GM19193 (cell line): ENCODE results near the gene CASP3.

Experiments
- POLR2A ChIP-seq: IDR thresholded peaks from 4 replicates; pipeline ENCODE4 v1.6.1; 2011; ENCODE audit not compliant: insufficient read depth, insufficient read length; ENCODE audit errors: extremely low read depth

CASP3 gene

GRCh38 chr4:184648313-184649025 lies 778 bp downstream of the CASP3 start:
- no peak for TF ChIP-seq POLR2A

GRCh38 chr4:184648054-184648312 lies 1.3 kb downstream of the CASP3 start:
- TF ChIP-seq POLR2A: no peak

- TF ChIP-seq POLR2A: no peak
Observed at GRCh38 chr4:184647266-184648053, 1.8 kb downstream of the CASP3 start.

GRCh38 chr4:184645904-184646610 lies 3.2 kb downstream of the CASP3 start:
- no peak for TF ChIP-seq POLR2A

GRCh38 chr4:184644553-184645307 lies 4.5 kb downstream of the CASP3 start:
- TF ChIP-seq POLR2A: no peak

- no peak for TF ChIP-seq POLR2A
Observed at GRCh38 chr4:184643731-184644130, 5.5 kb downstream of the CASP3 start.

GRCh38 chr4:184641451-184641850 lies 7.8 kb downstream of the CASP3 start:
- no peak for TF ChIP-seq POLR2A

- no peak for TF ChIP-seq POLR2A
Observed at GRCh38 chr4:184641022-184641421, 8.2 kb downstream of the CASP3 start.

GRCh38 chr4:184636897-184637296 lies 12.3 kb downstream of the CASP3 start:
- no peak for TF ChIP-seq POLR2A

GRCh38 chr4:184636144-184636543 lies 13.1 kb downstream of the CASP3 start:
- no peak for TF ChIP-seq POLR2A

- TF ChIP-seq POLR2A: no peak
Observed at GRCh38 chr4:184635381-184635780, 13.9 kb downstream of the CASP3 start.

- TF ChIP-seq POLR2A: no peak
Observed at GRCh38 chr4:184632842-184633241, 16.4 kb downstream of the CASP3 start.

GRCh38 chr4:184628103-184628502 lies 21.1 kb downstream of the CASP3 start:
- TF ChIP-seq POLR2A: no peak

- no peak for TF ChIP-seq POLR2A
Observed at GRCh38 chr4:184624972-184625554, 24.2 kb downstream of the CASP3 start.

GRCh38 chr4:184621518-184621917 lies 27.7 kb downstream of the CASP3 start:
- no peak for TF ChIP-seq POLR2A

GRCh38 chr4:184620212-184620867 lies 28.9 kb downstream of the CASP3 start:
- no peak for TF ChIP-seq POLR2A
